ENCODE results near the gene GCNT2. TPM values are rescaled to one million over a fixed set of nuclear protein-coding genes. Genes with fewer than 3 reads are reported as not detected.

Gene GCNT2
- total RNA-seq, 1 experiment from 2014 or later, result 51.2 TPM

- H3K9me3 Mint-ChIP-seq, result no peaks in the 10 kb centered on the region
- H3K36me3 Mint-ChIP-seq, result peaks cover 26% of the 10 kb centered on the region
- H3K4me3 Mint-ChIP-seq, result peak overlapping the region; percentile 94
- ATAC-seq, result peak; percentile 53
- DNase-seq (ENCODE audit: low spot score), result peak; percentile 65
- H3K27me3 Mint-ChIP-seq (ENCODE audit: low read depth), result no peaks in the 10 kb centered on the region
- no peak for TF ChIP-seq PRRX2 (CRISPR knock-in tag; IDR thresholded peaks at IDR 0.05)
- TF ChIP-seq NR3C1 (CRISPR knock-in tag; conservative IDR thresholded peaks at IDR 0.05; ENCODE audit: low read depth), result no peak
- no peak for TF ChIP-seq RELA (CRISPR knock-in tag; IDR thresholded peaks at IDR 0.05; ENCODE audit: borderline replicate concordance)
- no peak for TF ChIP-seq PRDM15 (CRISPR knock-in tag; IDR thresholded peaks at IDR 0.05)
- peak; percentile 94 for TF ChIP-seq TEAD1 (CRISPR knock-in tag; IDR thresholded peaks at IDR 0.05)
- no peak for TF ChIP-seq FOXP1 (CRISPR knock-in tag; IDR thresholded peaks at IDR 0.05; ENCODE audit: borderline replicate concordance)
- peak; percentile 59; the same call in 1 of the 2 replicates for TF ChIP-seq ZBTB21 (CRISPR knock-in tag; IDR thresholded peaks at IDR 0.05; ENCODE audit: borderline replicate concordance)
- TF ChIP-seq FOXK1 (CRISPR knock-in tag; IDR thresholded peaks at IDR 0.05), result peak; percentile 76
- TF ChIP-seq, protein P1, sequence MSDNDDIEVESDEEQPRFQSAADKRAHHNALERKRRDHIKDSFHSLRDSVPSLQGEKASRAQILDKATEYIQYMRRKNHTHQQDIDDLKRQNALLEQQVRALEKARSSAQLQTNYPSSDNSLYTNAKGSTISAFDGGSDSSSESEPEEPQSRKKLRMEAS (CRISPR knock-in tag; IDR thresholded peaks at IDR 0.05), result peak; percentile 50; the same call in 1 of the 2 replicates
- TF ChIP-seq, protein P2, sequence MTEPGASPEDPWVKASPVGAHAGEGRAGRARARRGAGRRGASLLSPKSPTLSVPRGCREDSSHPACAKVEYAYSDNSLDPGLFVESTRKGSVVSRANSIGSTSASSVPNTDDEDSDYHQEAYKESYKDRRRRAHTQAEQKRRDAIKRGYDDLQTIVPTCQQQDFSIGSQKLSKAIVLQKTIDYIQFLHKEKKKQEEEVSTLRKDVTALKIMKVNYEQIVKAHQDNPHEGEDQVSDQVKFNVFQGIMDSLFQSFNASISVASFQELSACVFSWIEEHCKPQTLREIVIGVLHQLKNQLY (CRISPR knock-in tag; IDR thresholded peaks at IDR 0.05), result no peak
- no peak for TF ChIP-seq USF1 (CRISPR knock-in tag; IDR thresholded peaks at IDR 0.05)
- TF ChIP-seq TEAD4 (CRISPR knock-in tag; IDR thresholded peaks at IDR 0.05), result peak; percentile 31; the same call in 1 of the 2 replicates
- TF ChIP-seq CBFB (CRISPR knock-in tag; IDR thresholded peaks at IDR 0.05; ENCODE audit: low read depth), result no peak
- TF ChIP-seq, protein P3, sequence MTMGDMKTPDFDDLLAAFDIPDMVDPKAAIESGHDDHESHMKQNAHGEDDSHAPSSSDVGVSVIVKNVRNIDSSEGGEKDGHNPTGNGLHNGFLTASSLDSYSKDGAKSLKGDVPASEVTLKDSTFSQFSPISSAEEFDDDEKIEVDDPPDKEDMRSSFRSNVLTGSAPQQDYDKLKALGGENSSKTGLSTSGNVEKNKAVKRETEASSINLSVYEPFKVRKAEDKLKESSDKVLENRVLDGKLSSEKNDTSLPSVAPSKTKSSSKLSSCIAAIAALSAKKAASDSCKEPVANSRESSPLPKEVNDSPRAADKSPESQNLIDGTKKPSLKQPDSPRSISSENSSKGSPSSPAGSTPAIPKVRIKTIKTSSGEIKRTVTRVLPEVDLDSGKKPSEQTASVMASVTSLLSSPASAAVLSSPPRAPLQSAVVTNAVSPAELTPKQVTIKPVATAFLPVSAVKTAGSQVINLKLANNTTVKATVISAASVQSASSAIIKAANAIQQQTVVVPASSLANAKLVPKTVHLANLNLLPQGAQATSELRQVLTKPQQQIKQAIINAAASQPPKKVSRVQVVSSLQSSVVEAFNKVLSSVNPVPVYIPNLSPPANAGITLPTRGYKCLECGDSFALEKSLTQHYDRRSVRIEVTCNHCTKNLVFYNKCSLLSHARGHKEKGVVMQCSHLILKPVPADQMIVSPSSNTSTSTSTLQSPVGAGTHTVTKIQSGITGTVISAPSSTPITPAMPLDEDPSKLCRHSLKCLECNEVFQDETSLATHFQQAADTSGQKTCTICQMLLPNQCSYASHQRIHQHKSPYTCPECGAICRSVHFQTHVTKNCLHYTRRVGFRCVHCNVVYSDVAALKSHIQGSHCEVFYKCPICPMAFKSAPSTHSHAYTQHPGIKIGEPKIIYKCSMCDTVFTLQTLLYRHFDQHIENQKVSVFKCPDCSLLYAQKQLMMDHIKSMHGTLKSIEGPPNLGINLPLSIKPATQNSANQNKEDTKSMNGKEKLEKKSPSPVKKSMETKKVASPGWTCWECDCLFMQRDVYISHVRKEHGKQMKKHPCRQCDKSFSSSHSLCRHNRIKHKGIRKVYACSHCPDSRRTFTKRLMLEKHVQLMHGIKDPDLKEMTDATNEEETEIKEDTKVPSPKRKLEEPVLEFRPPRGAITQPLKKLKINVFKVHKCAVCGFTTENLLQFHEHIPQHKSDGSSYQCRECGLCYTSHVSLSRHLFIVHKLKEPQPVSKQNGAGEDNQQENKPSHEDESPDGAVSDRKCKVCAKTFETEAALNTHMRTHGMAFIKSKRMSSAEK (CRISPR knock-in tag; IDR thresholded peaks at IDR 0.05; ENCODE audit: borderline replicate concordance), result no peak
- peak; percentile 28; the same call in 1 of the 2 replicates for TF ChIP-seq ZNF423 (CRISPR knock-in tag; IDR thresholded peaks at IDR 0.05)
- no peak for TF ChIP-seq ZNF416 (CRISPR knock-in tag; IDR thresholded peaks at IDR 0.05)
- TF ChIP-seq NFYB (CRISPR knock-in tag; conservative IDR thresholded peaks at IDR 0.05; ENCODE audit: low read depth), result no peak
- no peak for TF ChIP-seq IRF2 (CRISPR knock-in tag; IDR thresholded peaks at IDR 0.05; ENCODE audit: borderline replicate concordance, low read depth)
- TF ChIP-seq FOXP4 (CRISPR knock-in tag; IDR thresholded peaks at IDR 0.05), result peak; percentile 81; the same call in 1 of the 2 replicates
- TF ChIP-seq ELF4 (CRISPR knock-in tag; IDR thresholded peaks at IDR 0.05; ENCODE audit: low read depth), result no peak
- peak; percentile 56; the same call in 1 of the 2 replicates for TF ChIP-seq SP1 (CRISPR knock-in tag; conservative IDR thresholded peaks at IDR 0.05)
- TF ChIP-seq MYBL2 (CRISPR knock-in tag; IDR thresholded peaks at IDR 0.05), result no peak
- POLR2A ChIA-PET, result no interaction called here
- H3K27ac Mint-ChIP-seq, result peak overlapping the region; percentile 95
- peaks cover 74% of the 10 kb centered on the region for H3K4me1 Mint-ChIP-seq
- CTCF ChIA-PET, result interaction anchor here (2.3 kb wide), 1 partner anchor 63 kb away, joined by 11 read pairs; no protein-coding TSS in a partner anchor
These were observed 37.4 kb downstream of the GCNT2 start for GRCh38 chr6:10558565-10558964.
